ENCODE results near the gene AP1AR. TPM values are rescaled to one million over a fixed set of nuclear protein-coding genes. Genes with fewer than 3 reads are reported as not detected.

AP1AR gene
- polyA plus RNA-seq, 1 donor from 2014 or later = 143 TPM

GRCh38 chr4:112257098-112257497, 25.5 kb downstream of the AP1AR start:
- Histone ChIP-seq H4K20me1 (ENCODE audit: insufficient read depth) (no peaks in the 10 kb centered on the region), H3K79me2 (replicated peaks; ENCODE audit: insufficient read depth, low read length) (no peaks in the 10 kb centered on the region), H3F3A (ENCODE audit: insufficient read depth, low read length, poor library complexity, severe bottlenecking) (no peaks in the 10 kb centered on the region), H3K27me3 (ENCODE audit: insufficient read depth, low read depth, low read length) (no peaks in the 10 kb centered on the region), H3K36me3 (ENCODE audit: insufficient read depth, low read length) (peaks cover 6% of the 10 kb centered on the region), H3K27ac (ENCODE audit: low read length) (no peak overlapping the region), H3K9me2 (ENCODE audit: insufficient read depth, low read length) (no peaks in the 10 kb centered on the region), H3K4me2 (ENCODE audit: low read length) (no peak overlapping the region), H3K4me3 (ENCODE audit: low read length) (no peak overlapping the region), H3K9ac (ENCODE audit: low read length) (no peak overlapping the region), H3K9me3 (ENCODE audit: low read length) (no peaks in the 10 kb centered on the region), H2AFZ (ENCODE audit: low read depth, low read length) (no peak overlapping the region)
- TF ChIP-seq REST (IDR thresholded peaks at IDR 0.05; ENCODE audit: borderline replicate concordance) (no peak), EZH2 (IDR thresholded peaks at IDR 0.05; ENCODE audit: borderline replicate concordance, insufficient read depth, low read length, poor library complexity, severe bottlenecking) (no peak), TAF1 (IDR thresholded peaks at IDR 0.05; ENCODE audit: low read depth) (no peak), RAD21 (conservative IDR thresholded peaks at IDR 0.05) (no peak), SMC3 (conservative IDR thresholded peaks at IDR 0.05; ENCODE audit: poor library complexity) (no peak), EP300 (conservative IDR thresholded peaks at IDR 0.05; ENCODE audit: poor library complexity, severe bottlenecking) (no peak), POLR2AphosphoS5 (IDR thresholded peaks at IDR 0.05) (no peak), CTCF (IDR thresholded peaks at IDR 0.05; ENCODE audit: poor library complexity, severe bottlenecking) (no peak), MXI1 (conservative IDR thresholded peaks at IDR 0.05; ENCODE audit: poor library complexity, severe bottlenecking) (no peak)

- H3F3A ChIP-seq (ENCODE audit: insufficient read depth, low read length, poor library complexity, severe bottlenecking) = no peaks in the 10 kb centered on the region
- H3K27ac ChIP-seq (ENCODE audit: low read length) = no peak overlapping the region
- no peaks in the 10 kb centered on the region for H3K9me2 ChIP-seq (ENCODE audit: insufficient read depth, low read length)
- peaks cover 4% of the 10 kb centered on the region for H3K36me3 ChIP-seq (ENCODE audit: insufficient read depth, low read length)
- no peaks in the 10 kb centered on the region for H3K79me2 ChIP-seq (replicated peaks; ENCODE audit: insufficient read depth, low read length)
- H3K9ac ChIP-seq (ENCODE audit: low read length) = no peak overlapping the region
- H4K20me1 ChIP-seq (ENCODE audit: insufficient read depth) = no peaks in the 10 kb centered on the region
- no peak overlapping the region for H3K4me2 ChIP-seq (ENCODE audit: low read length)
- H3K9me3 ChIP-seq (ENCODE audit: low read length) = no peaks in the 10 kb centered on the region
- no peak overlapping the region for H3K4me3 ChIP-seq (ENCODE audit: low read length)
- no peak overlapping the region for H2AFZ ChIP-seq (ENCODE audit: low read depth, low read length)
- no peaks in the 10 kb centered on the region for H3K27me3 ChIP-seq (ENCODE audit: insufficient read depth, low read depth, low read length)
- TF ChIP-seq REST (IDR thresholded peaks at IDR 0.05; ENCODE audit: borderline replicate concordance) (no peak), EP300 (conservative IDR thresholded peaks at IDR 0.05; ENCODE audit: poor library complexity, severe bottlenecking) (no peak), CTCF (IDR thresholded peaks at IDR 0.05; ENCODE audit: poor library complexity, severe bottlenecking) (no peak), POLR2AphosphoS5 (IDR thresholded peaks at IDR 0.05) (no peak), EZH2 (IDR thresholded peaks at IDR 0.05; ENCODE audit: borderline replicate concordance, insufficient read depth, low read length, poor library complexity, severe bottlenecking) (no peak), TAF1 (IDR thresholded peaks at IDR 0.05; ENCODE audit: low read depth) (no peak), MXI1 (conservative IDR thresholded peaks at IDR 0.05; ENCODE audit: poor library complexity, severe bottlenecking) (no peak), SMC3 (conservative IDR thresholded peaks at IDR 0.05; ENCODE audit: poor library complexity) (no peak), RAD21 (conservative IDR thresholded peaks at IDR 0.05) (no peak)
These were observed 35.2 kb downstream of the AP1AR start for GRCh38 chr4:112266823-112267222.

Measured in neural cell (in vitro differentiated cells).